GM13976 (cell line): ENCODE results near the gene NOA1.
"Not testable (repeated sequence)": the region's sequence is repeated elsewhere in the genome, so short reads cannot be mapped to it uniquely, and the experiment has no call there.

Source experiments
- DNase-seq: peaks from one replicate; pipeline ENCODE4 v3.0.0; 2012; ENCODE audit warnings: low spot score
- CTCF ChIP-seq: IDR thresholded peaks from 2 replicates; pipeline ENCODE4 v1.5.1; 2012; ENCODE audit warnings: borderline replicate concordance, mild to moderate bottlenecking; ENCODE audit not compliant: insufficient read depth; ENCODE audit errors: extremely low read depth, missing control alignments, control extremely low read depth
- in situ Hi-C: fragments of 300-500 bp; cut with MboI; formaldehyde crosslinking; loops from one replicate; pipeline ENCODE4 v1.12.0; 2022; ENCODE audit warnings: low sequenced_read_pairs, mixed read lengths, inconsistent platforms; ENCODE audit not compliant: unreplicated experiment

Gene NOA1

DNA sequence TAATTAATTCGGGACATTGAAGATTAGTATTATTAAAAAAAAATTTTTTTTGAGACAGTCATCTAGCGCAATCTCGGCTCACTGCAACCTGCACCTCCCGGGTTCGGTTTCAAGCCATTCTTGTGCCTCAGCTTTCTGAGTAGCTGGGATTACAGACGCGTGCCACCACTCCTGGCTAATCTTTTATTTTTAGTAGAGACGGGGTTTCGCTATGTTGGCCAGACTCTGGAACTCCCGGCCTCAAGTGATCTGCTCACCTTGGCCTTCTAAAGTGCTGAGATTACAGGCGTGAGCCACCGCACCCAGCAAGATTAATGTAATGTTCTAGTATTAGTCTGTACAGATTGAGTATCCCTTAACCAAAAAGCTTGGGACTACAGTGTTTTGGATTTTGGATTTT, 37.0 kb downstream of the NOA1 start:
- no peak for TF ChIP-seq CTCF
- in situ Hi-C loops: no loop called here
- no peak for DNase-seq

GRCh38 chr4:56939826-56940225, 37.6 kb downstream of the NOA1 start:
- DNase-seq, in situ Hi-C loops: not testable (repeated sequence)

- no peak for DNase-seq
- TF ChIP-seq CTCF: no peak
- in situ Hi-C loops: no loop called here
Measured at GRCh38 chr4:56937262-56937661, 40.1 kb downstream of the NOA1 start.

- in situ Hi-C loops: no loop called here
- no peak for TF ChIP-seq CTCF
Measured at GRCh38 chr4:56931924-56932323, 45.5 kb downstream of the NOA1 start.

DNA sequence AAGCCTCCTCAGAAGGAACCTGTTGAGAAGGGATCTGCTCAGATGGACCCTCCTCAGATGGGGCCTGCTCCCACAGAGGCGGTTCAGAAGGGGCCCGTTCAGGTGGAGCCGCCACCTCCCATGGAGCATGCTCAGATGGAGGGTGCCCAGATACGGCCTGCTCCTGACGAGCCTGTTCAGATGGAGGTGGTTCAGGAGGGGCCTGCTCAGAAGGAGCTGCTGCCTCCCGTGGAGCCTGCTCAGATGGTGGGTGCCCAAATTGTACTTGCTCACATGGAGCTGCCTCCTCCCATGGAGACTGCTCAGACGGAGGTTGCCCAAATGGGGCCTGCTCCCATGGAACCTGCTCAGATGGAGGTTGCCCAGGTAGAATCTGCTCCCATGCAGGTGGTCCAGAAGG, 46.8 kb downstream of the NOA1 start:
- in situ Hi-C loops: no loop called here
- no peak for DNase-seq
- no peak for TF ChIP-seq CTCF

More at GRCh38 chr4:56931924-56932323, 45.5 kb downstream of the NOA1 start:
- no peak for DNase-seq

GRCh38 chr4:56927196-56927595, 50.2 kb downstream of the NOA1 start:
- no peak for DNase-seq
- in situ Hi-C loops: no loop called here
- TF ChIP-seq CTCF: no peak

- DNase-seq, in situ Hi-C loops: not testable (repeated sequence)
Measured at GRCh38 chr4:56914977-56915376, 62.4 kb downstream of the NOA1 start.

DNA sequence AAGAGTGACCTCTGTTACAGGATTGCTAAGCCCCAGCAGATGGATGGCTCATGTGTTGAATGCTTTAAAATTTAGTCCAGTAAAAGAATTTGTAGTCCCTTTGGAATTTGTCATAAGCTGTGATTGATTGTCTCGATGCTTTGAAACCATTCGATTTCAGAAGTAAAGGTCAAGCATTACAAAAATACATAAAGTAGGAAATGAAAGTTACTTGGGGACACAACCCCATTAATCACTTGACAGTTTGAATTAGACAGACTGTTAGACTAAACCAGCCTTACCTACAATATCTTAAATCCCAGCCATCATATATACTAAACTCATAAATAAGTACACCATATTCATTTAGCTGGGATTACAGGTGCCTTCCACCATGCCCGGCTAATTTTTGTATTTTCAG, 63.1 kb downstream of the NOA1 start:
- no peak for TF ChIP-seq CTCF
- in situ Hi-C loops: no loop called here
- DNase-seq: no peak
